CD4-positive, alpha-beta T cell treated with Interleukin-6 for 4 hours (primary cell): ENCODE measurements around the gene ASB17.
"Not testable (repeated sequence)": the region's sequence is repeated elsewhere in the genome, so short reads cannot be mapped to it uniquely, and the experiment has no call there.

ENCODE experiments used
- DNase-seq: peaks from one replicate; pipeline ENCODE4 v3.0.0-alpha.2; 2020; ENCODE audit warnings: mixed read lengths

Gene ASB17

GRCh38 chr1:75932304-75932703 is at the start of gene ASB17:
Gene ASB17 (minus strand): TSS chr1:75932404. CDS start chr1:75932291, 113 bp downstream.
- no peak for DNase-seq

- no peak for DNase-seq
Measured at GRCh38 chr1:75980972-75981897, 49.0 kb upstream of the ASB17 start.

- no peak for DNase-seq
Measured at GRCh38 chr1:75970631-75971030, 38.4 kb upstream of the ASB17 start.

- no peak for DNase-seq
Measured at GRCh38 chr1:75969550-75969949, 37.3 kb upstream of the ASB17 start.

- DNase-seq: no peak
Measured at GRCh38 chr1:75967719-75968118, 35.5 kb upstream of the ASB17 start.

GRCh38 chr1:75964760-75965408 is 32.7 kb upstream of the ASB17 start:
- no peak for DNase-seq

GRCh38 chr1:75964110-75964759 is 32.0 kb upstream of the ASB17 start:
- DNase-seq: not testable (repeated sequence)

GRCh38 chr1:75954586-75954985 is 22.4 kb upstream of the ASB17 start:
- no peak for DNase-seq

GRCh38 chr1:75953461-75953860 is 21.3 kb upstream of the ASB17 start:
- DNase-seq: no peak

- no peak for DNase-seq
Measured at GRCh38 chr1:75952016-75952415, 19.8 kb upstream of the ASB17 start.

GRCh38 chr1:75950176-75950575 is 18.0 kb upstream of the ASB17 start:
- DNase-seq: no peak

- DNase-seq: not testable (repeated sequence)
Measured at GRCh38 chr1:75943037-75943436, 10.8 kb upstream of the ASB17 start.

GRCh38 chr1:75937034-75937433 is 4.8 kb upstream of the ASB17 start:
- DNase-seq: no peak

- no peak for DNase-seq
Measured at GRCh38 chr1:75922698-75923097, 9.5 kb downstream of the ASB17 start.

- no peak for DNase-seq
Measured at GRCh38 chr1:75916834-75917233, 15.4 kb downstream of the ASB17 start.

- no peak for DNase-seq
Measured at GRCh38 chr1:75908717-75909152, 23.5 kb downstream of the ASB17 start.

- no peak for DNase-seq
Measured at GRCh38 chr1:75901371-75901770, 30.8 kb downstream of the ASB17 start.

GRCh38 chr1:75884437-75884836 is 47.8 kb downstream of the ASB17 start:
- no peak for DNase-seq

GRCh38 chr1:75879985-75880384 is 52.2 kb downstream of the ASB17 start:
- no peak for DNase-seq

- no peak for DNase-seq
Measured at GRCh38 chr1:75870951-75871350, 61.3 kb downstream of the ASB17 start.
